MM.1S (cell line): ENCODE data around the gene SLC18A3.

ENCODE experiments used
- DNase-seq: peaks from one replicate; pipeline ENCODE4 v3.0.0-alpha.2; 2015
- H2AFZ ChIP-seq: fragments of 300-600 bp; sonication (generic); 2 replicates; pipeline ENCODE4 v1.6.0; 2016; ENCODE audit warnings: antibody characterized with exemption, low read length
- H3F3A ChIP-seq: fragments of 300-600 bp; sonication (generic); 2 replicates; pipeline ENCODE4 v1.6.1; 2016; ENCODE audit warnings: mild to moderate bottlenecking, antibody characterized with exemption, low read length, moderate library complexity, mixed read lengths; ENCODE audit not compliant: insufficient read depth
- H3K27ac ChIP-seq: fragments of 300-600 bp; sonication (generic); 2 replicates; pipeline ENCODE4 v1.5.1; 2016; ENCODE audit warnings: mild to moderate bottlenecking, low read length
- H3K27me3 ChIP-seq: fragments of 300-600 bp; sonication (generic); replicated peaks from 2 replicates; pipeline ENCODE4 v1.6.0; 2016; ENCODE audit warnings: low read length; ENCODE audit not compliant: insufficient read depth
- H3K36me3 ChIP-seq: fragments of 300-600 bp; sonication (generic); replicated peaks from 2 replicates; pipeline ENCODE4 v1.6.1; 2016; ENCODE audit warnings: mild to moderate bottlenecking, low read length, mixed read lengths; ENCODE audit not compliant: insufficient read depth
- H3K4me1 ChIP-seq: fragments of 300-600 bp; sonication (generic); 2 replicates; pipeline ENCODE4 v1.6.1; 2016; ENCODE audit warnings: low read length, mixed read lengths
- H3K4me2 ChIP-seq: fragments of 300-600 bp; sonication (generic); 2 replicates; pipeline ENCODE4 v1.6.0; 2016; ENCODE audit warnings: low read depth, low read length
- H3K4me3 ChIP-seq: fragments of 300-600 bp; sonication (generic); 2 replicates; pipeline ENCODE4 v1.5.1; 2016; ENCODE audit warnings: low read length, mixed read lengths
- H3K79me2 ChIP-seq: fragments of 300-600 bp; sonication (generic); 2 replicates; pipeline ENCODE4 v1.6.1; 2016; ENCODE audit warnings: mixed run types, low read length, mixed read lengths
- H3K9ac ChIP-seq: fragments of 300-600 bp; sonication (generic); 2 replicates; pipeline ENCODE4 v1.6.1; 2016; ENCODE audit warnings: low read length, mixed read lengths
- H3K9me2 ChIP-seq: fragments of 300-600 bp; sonication (generic); replicated peaks from 2 replicates; pipeline ENCODE4 v1.6.1; 2016; ENCODE audit warnings: mild to moderate bottlenecking, low read length, mixed read lengths; ENCODE audit not compliant: insufficient read depth
- H3K9me3 ChIP-seq: fragments of 300-600 bp; sonication (generic); replicated peaks from 2 replicates; pipeline ENCODE4 v1.6.1; 2016; ENCODE audit warnings: mild to moderate bottlenecking, low read length, mixed read lengths; ENCODE audit not compliant: insufficient read depth
- H4K20me1 ChIP-seq: fragments of 300-600 bp; sonication (generic); 2 replicates; pipeline ENCODE4 v1.6.1; 2016; ENCODE audit warnings: mild to moderate bottlenecking, low read length, moderate library complexity, mixed read lengths; ENCODE audit not compliant: insufficient read depth
- EZH2 ChIP-seq: fragments of 300-600 bp; sonication (generic); optimal IDR thresholded peaks from 2 replicates; pipeline ENCODE3; 2017; ENCODE audit warnings: low read depth, mild to moderate bottlenecking, antibody characterized with exemption, low read length, mixed read lengths
- EZH2phosphoT487 ChIP-seq: fragments of 300-600 bp; sonication (generic); IDR thresholded peaks from 2 replicates; pipeline ENCODE4 v1.6.1; 2018; ENCODE audit warnings: antibody characterized with exemption, low read length
- TF ChIP-seq, protein P1 (sequence below): fragments of 300-600 bp; sonication (generic); IDR thresholded peaks from 2 replicates; pipeline ENCODE4 v1.5.1; 2016; ENCODE audit warnings: antibody characterized with exemption, low read length, mixed read lengths

The SLC18A3 gene

DNA sequence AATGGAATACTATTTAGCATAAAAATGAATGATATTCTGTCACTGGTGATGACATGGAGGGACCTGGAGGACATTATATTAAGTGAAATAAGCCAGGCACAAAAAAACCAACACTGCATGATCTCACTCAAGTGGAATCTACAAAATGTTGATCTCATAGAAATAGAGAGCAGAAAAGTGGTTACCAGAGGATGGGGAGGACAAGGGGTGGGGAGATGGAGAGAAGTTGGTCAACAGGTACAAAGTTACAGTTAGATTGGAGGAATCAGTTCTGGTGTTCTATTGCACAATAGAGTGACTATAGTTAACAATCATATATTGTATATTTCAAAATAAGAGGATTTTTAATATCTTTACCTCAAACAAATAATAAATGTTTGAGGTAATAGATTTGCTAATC, 24.7 kb upstream of the SLC18A3 start:
- Histone ChIP-seq H3K36me3 (no peaks in the 10 kb centered on the region), H3F3A (no peaks in the 10 kb centered on the region), H2AFZ (no peak overlapping the region), H3K4me3 (no peak overlapping the region), H3K4me1 (no peaks in the 10 kb centered on the region), H3K9me3 (no peaks in the 10 kb centered on the region), H3K9ac (no peak overlapping the region), H3K27ac (no peak overlapping the region), H4K20me1 (no peaks in the 10 kb centered on the region), H3K79me2 (no peaks in the 10 kb centered on the region), H3K27me3 (no peaks in the 10 kb centered on the region), H3K4me2 (no peak overlapping the region), H3K9me2 (no peaks in the 10 kb centered on the region)
- no peak for TF ChIP-seq EZH2
- TF ChIP-seq, protein P1, sequence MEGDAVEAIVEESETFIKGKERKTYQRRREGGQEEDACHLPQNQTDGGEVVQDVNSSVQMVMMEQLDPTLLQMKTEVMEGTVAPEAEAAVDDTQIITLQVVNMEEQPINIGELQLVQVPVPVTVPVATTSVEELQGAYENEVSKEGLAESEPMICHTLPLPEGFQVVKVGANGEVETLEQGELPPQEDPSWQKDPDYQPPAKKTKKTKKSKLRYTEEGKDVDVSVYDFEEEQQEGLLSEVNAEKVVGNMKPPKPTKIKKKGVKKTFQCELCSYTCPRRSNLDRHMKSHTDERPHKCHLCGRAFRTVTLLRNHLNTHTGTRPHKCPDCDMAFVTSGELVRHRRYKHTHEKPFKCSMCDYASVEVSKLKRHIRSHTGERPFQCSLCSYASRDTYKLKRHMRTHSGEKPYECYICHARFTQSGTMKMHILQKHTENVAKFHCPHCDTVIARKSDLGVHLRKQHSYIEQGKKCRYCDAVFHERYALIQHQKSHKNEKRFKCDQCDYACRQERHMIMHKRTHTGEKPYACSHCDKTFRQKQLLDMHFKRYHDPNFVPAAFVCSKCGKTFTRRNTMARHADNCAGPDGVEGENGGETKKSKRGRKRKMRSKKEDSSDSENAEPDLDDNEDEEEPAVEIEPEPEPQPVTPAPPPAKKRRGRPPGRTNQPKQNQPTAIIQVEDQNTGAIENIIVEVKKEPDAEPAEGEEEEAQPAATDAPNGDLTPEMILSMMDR, result no peak
- no peak for DNase-seq

DNA sequence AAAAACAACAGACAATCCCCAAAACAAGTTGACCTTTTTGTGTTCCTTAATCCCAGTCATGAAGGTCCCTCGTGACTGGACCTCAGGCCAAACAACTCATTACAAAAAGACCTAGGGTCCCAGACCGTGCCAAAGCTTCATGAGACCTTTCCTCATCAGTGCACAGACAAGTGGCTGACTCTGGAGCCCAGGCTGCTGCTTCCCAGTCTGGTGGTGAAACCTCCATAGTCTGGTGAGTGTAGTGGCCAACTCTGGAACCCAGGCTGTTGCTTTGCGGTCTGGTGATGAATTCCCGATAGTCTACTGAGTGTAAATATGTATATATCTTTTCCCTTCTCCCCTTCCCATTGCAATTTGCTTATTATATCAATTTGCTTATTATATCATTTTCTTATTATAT, 22.1 kb upstream of the SLC18A3 start:
- no peak overlapping the region for H2AFZ ChIP-seq

DNA sequence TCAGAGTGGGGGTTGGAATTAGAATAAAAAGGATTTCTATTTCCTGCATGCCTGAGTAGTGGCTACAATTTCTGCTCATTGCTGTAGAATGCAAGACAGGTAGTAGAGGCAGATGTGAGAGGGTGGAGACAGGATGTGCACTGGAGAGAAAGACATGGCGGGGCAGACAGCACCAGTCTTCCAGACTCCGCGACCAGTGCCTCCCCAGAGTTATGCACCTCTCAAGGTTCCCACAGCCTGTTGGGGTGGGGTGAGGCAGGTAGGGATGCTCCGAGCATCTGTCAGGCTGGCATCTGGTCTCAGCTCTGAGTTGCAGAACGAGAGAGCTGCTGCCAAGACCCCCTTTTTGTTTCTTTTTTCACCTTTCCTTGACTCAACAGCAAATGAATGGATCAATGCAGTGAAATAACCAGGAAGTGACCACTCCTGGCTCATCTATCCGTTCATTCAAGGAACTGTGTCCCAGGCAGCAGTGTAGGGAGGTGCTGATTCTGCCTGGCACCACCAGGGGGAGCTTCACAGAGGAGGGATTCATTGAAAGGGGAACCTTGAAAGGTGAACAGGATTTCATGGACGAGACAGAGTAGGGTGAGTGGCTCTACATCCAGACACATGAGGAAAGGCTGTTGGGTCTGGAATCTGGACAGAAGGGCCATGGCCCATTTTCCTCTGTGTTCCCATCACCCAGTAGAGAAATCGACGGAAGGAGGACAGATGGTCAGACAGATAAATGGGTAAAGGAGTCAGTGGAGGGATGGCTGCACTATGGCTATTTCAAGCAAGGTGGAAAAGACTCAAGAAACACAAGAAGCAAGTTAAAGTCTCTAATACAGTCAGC, 17.2 kb upstream of the SLC18A3 start:
- no peaks in the 10 kb centered on the region for H3K79me2 ChIP-seq
- H3F3A ChIP-seq, result no peaks in the 10 kb centered on the region
- H3K9me3 ChIP-seq, result no peaks in the 10 kb centered on the region
- no peak overlapping the region for H3K27ac ChIP-seq
- no peaks in the 10 kb centered on the region for H3K9me2 ChIP-seq
- TF ChIP-seq EZH2, result no peak
- TF ChIP-seq, protein P1, result peak; percentile 91
- no peaks in the 10 kb centered on the region for H3K4me1 ChIP-seq
- DNase-seq, result peak; percentile 62
- H3K9ac ChIP-seq, result no peak overlapping the region
- no peaks in the 10 kb centered on the region for H3K27me3 ChIP-seq
- H3K4me2 ChIP-seq, result 0 out of 2 replicates have a peak overlapping the region, but pooled peaks have one; percentile 4
- H4K20me1 ChIP-seq, result no peaks in the 10 kb centered on the region
- no peaks in the 10 kb centered on the region for H3K36me3 ChIP-seq
- H2AFZ ChIP-seq, result no peak overlapping the region
- H3K4me3 ChIP-seq, result no peak overlapping the region

More for the DNA sequence above, 22.1 kb upstream of the SLC18A3 start:
- TF ChIP-seq, protein P1, result no peak
- TF ChIP-seq EZH2 (no peak), EZH2phosphoT487 (no peak)
- Histone ChIP-seq H3K4me3 (no peak overlapping the region), H3K36me3 (no peaks in the 10 kb centered on the region), H3K9ac (no peak overlapping the region), H3K4me2 (no peak overlapping the region), H3K4me1 (no peaks in the 10 kb centered on the region), H3K9me3 (no peaks in the 10 kb centered on the region), H3K27ac (no peak overlapping the region), H3K27me3 (no peaks in the 10 kb centered on the region), H3K79me2 (no peaks in the 10 kb centered on the region), H4K20me1 (no peaks in the 10 kb centered on the region), H3K9me2 (no peaks in the 10 kb centered on the region), H3F3A (no peaks in the 10 kb centered on the region)
- no peak for DNase-seq
